ENCODE results near the gene GREB1. TPM values are rescaled to one million over a fixed set of nuclear protein-coding genes. Genes with fewer than 3 reads are reported as not detected.

Gene GREB1
- total and polyA plus RNA-seq, 12 donors = 2.2 to 26.2 (median 3.7) TPM

DNA sequence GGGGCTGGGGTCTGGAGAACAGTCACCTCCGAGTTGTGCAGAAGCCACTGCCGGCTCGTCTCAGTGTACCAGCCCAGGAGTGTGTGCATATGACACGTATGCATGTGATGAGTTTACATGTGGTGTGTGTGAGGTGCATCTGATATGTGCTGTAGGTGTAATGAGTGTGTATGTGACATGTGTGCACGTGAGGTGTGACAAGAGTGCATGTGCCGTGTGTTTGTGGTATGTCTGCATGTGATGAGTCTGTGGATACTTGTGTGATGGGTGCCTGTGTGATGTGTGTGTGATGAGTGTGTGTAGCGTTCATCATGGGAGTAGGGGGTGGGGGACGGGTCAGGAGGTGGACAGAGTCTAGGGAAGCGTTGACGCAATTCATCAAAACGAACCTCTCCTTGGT is 123.3 kb downstream of the GREB1 start:
- H3K9me3 ChIP-seq (replicated peaks in 1 of 3) = no peaks in the 10 kb centered on the region
- intact Hi-C loops (cut with DNase I) = no loop called here
- H3K36me3 ChIP-seq (replicated peaks in 1 of 2) = no peaks in the 10 kb centered on the region
- no peak for TF ChIP-seq POLR2A (IDR thresholded peaks at IDR 0.05)
- TF ChIP-seq, protein P1, sequence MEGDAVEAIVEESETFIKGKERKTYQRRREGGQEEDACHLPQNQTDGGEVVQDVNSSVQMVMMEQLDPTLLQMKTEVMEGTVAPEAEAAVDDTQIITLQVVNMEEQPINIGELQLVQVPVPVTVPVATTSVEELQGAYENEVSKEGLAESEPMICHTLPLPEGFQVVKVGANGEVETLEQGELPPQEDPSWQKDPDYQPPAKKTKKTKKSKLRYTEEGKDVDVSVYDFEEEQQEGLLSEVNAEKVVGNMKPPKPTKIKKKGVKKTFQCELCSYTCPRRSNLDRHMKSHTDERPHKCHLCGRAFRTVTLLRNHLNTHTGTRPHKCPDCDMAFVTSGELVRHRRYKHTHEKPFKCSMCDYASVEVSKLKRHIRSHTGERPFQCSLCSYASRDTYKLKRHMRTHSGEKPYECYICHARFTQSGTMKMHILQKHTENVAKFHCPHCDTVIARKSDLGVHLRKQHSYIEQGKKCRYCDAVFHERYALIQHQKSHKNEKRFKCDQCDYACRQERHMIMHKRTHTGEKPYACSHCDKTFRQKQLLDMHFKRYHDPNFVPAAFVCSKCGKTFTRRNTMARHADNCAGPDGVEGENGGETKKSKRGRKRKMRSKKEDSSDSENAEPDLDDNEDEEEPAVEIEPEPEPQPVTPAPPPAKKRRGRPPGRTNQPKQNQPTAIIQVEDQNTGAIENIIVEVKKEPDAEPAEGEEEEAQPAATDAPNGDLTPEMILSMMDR (IDR thresholded peaks at IDR 0.05) = no peak
- no peaks in the 10 kb centered on the region for H3K4me1 ChIP-seq (replicated peaks in 1 of 2)
- DNase-seq = no peak
- H3K27ac ChIP-seq = no peak overlapping the region
- 78 to 84% (median 81%) methylated on average over 9 to 11 of the region's 11 CpGs for WGBS, 4 donors
- no peak overlapping the region for H3K4me3 ChIP-seq
- H3K27me3 ChIP-seq = peaks cover 6% of the 10 kb centered on the region

DNA sequence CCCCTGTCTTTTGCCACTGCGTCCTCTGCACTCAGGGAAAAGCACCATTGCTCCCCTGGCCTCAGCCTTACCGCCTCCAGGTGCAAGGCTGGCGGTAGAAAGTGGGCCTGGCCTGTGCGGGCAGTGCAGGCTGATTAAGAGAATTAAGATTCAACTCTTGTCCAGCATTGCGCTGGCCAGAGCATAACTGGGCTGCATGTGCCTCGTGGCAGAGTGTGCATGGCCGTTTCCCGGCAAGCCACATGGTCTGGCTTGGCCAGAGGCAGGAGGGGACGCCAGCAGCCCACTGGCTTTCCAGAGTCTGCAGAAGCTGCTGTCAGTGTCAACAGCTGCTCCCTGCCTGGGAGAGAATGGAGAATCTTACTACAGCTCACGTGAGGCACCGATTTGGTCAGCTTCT is 123.8 kb downstream of the GREB1 start:
- H3K36me3 ChIP-seq (replicated peaks in 1 of 2) = no peaks in the 10 kb centered on the region
- no peaks in the 10 kb centered on the region for H3K4me1 ChIP-seq (replicated peaks in 1 of 2)
- DNase-seq = no peak
- 80 to 91% (median 85%) methylated on average over 5 to 11 of the region's 11 CpGs for WGBS, 4 donors
- TF ChIP-seq POLR2A (IDR thresholded peaks at IDR 0.05) = no peak
- TF ChIP-seq, protein P1 (IDR thresholded peaks at IDR 0.05) = no peak
- H3K4me3 ChIP-seq = no peak overlapping the region
- intact Hi-C loops (cut with DNase I) = no loop called here
- H3K27ac ChIP-seq = no peak overlapping the region
- no peaks in the 10 kb centered on the region for H3K9me3 ChIP-seq (replicated peaks in 1 of 3)
- peaks cover 6% of the 10 kb centered on the region for H3K27me3 ChIP-seq

DNA sequence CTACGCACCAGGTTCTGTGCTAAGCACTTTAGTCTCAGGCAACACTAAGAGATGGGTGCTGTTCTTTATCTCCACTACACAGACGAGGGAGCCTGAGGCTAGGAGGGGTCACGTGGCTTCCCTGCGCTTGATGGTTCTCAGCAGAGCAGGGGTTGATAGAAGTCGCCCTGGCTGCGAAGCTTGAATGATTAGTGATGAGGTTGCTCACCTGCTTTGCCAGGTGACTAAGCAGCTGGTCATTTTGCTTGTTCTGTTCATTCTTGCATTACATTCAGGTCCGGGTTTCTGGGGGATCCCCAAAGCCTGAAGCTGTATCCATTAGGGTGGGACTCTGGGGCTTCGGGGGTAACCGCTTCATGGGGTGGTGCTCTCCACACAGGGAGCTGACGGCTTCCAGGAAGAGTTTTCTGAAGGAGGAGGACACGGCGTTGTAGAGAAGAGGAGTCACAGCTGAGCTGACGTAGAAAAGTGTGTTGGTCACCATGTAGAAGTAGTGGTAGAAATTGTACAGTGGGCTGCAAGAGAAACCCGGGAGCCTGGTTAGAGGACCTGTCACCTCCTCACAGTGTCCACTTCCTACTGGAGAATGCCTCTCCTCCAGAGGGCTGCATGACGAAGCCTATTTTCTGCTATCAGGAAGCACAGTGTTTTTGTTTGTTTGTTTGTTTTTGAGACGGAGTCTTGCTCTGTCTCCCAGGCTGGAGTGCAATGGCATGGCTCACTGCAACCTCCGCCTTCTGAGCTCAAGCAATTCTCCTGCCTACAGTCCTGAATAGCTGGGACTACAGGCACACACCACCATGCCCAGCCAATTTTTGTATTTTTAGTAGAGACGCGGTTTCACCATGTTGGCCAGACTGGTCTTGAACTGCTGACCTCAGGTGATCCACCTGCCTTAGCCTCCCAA is 124.6 kb downstream of the GREB1 start:
- DNase-seq = no peak
- H3K4me3 ChIP-seq = no peak overlapping the region

DNA sequence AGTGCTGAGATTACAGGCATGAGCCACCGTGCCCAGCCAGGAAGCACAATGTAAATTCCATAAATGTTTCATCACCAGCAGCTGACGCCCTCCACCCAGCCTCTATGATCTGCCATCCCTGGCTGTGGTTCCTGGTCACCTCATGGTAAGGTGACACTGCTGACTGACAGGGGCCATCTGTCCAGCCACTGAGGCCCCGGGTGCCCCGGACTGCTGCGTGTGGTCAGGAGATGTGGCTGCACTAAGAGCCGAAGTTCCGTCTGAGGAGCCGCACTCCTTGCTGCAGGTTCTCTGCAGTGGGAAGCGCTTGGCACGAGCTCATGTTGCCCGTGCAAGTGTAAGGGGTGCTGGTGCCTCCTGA is 125.2 kb downstream of the GREB1 start:
- no peak for TF ChIP-seq POLR2A (IDR thresholded peaks at IDR 0.05)
- TF ChIP-seq, protein P1 (IDR thresholded peaks at IDR 0.05) = no peak

More for the DNA sequence above, 124.6 kb downstream of the GREB1 start:
- Histone ChIP-seq H3K36me3 (replicated peaks in 1 of 2) (no peaks in the 10 kb centered on the region), H3K27me3 (peaks cover 6% of the 10 kb centered on the region), H3K9me3 (replicated peaks in 1 of 3) (no peaks in the 10 kb centered on the region), H3K27ac (no peak overlapping the region), H3K4me1 (replicated peaks in 1 of 2) (no peaks in the 10 kb centered on the region)
- intact Hi-C loops (cut with DNase I) = no loop called here
- 78 to 82% (median 80%) methylated on average over 19 of the region's 19 CpGs for WGBS, 4 donors
- TF ChIP-seq POLR2A (IDR thresholded peaks at IDR 0.05) = no peak
- TF ChIP-seq, protein P1 (IDR thresholded peaks at IDR 0.05) = no peak

More for the DNA sequence above, 125.2 kb downstream of the GREB1 start:
- Histone ChIP-seq H3K9me3 (replicated peaks in 1 of 3) (no peaks in the 10 kb centered on the region), H3K4me3 (no peak overlapping the region), H3K27ac (no peak overlapping the region), H3K4me1 (replicated peaks in 1 of 2) (no peaks in the 10 kb centered on the region), H3K27me3 (peaks cover 6% of the 10 kb centered on the region), H3K36me3 (replicated peaks in 1 of 2) (no peaks in the 10 kb centered on the region)
- WGBS, 4 donors = 40 to 86% (median 84%) methylated on average over 1 to 11 of the region's 11 CpGs
- intact Hi-C loops (cut with DNase I) = no loop called here
- no peak for DNase-seq
